Measurements from ENCODE around the gene MAPT.
"Not testable (repeated sequence)": the region's sequence is repeated elsewhere in the genome, so short reads cannot be mapped to it uniquely, and the experiment has no call there.

MAPT gene

DNA sequence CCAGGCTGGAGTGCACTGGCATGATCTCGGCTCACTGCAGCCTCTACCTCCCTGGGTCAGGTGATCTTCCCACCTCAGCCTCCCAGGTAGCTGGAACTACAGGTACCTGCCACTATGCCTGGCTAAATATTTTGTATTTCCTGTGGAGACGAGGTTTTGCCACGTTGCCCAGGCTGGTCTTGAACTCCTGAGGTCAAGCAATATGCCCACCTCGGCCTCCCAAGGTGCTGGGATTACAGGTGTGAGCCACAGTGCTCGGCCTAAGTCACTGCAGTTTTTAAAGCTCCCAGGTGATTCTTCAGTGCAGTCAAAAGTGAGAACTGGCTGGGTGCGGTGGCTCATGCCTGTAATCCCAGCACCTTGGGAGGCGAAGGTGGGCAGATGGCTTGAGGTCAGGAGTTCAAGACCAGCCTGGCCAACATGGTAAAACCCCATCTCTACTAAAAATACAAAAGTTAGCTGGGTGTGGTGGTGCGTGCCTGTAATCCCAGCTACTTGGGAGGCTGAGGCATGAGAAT lies 125.1 kb downstream of the MAPT start:
- not testable (repeated sequence) for DNase-seq

- no peak for DNase-seq
Measured at GRCh38 chr17:46020023-46020761, 125.8 kb downstream of the MAPT start.

GRCh38 chr17:46020998-46021397 lies 126.6 kb downstream of the MAPT start:
- DNase-seq: no peak

DNA sequence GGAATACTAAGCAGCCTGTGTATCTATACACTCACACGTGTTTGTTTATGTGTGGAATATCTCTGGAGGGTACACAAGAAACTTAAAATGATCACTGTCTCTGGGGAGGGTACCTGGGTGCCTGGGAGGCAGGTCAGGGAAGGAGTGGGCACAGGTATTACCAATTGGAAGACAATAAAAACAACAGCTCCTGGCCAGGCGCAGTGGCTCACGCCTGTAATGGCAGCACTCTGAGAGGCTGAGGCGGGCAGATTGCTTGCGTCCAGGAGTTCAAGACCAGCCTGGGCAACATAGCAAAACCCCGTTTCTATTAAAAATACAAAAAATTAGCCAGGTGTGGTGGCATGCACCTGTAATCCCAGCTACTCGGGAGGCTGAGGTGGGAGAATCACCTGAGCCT lies 129.0 kb downstream of the MAPT start:
- DNase-seq: not testable (repeated sequence)

GRCh38 chr17:46023783-46024388 lies 129.5 kb downstream of the MAPT start:
- DNase-seq: no peak

- DNase-seq: no peak
Measured at GRCh38 chr17:46024590-46024989, 130.2 kb downstream of the MAPT start.

DNA sequence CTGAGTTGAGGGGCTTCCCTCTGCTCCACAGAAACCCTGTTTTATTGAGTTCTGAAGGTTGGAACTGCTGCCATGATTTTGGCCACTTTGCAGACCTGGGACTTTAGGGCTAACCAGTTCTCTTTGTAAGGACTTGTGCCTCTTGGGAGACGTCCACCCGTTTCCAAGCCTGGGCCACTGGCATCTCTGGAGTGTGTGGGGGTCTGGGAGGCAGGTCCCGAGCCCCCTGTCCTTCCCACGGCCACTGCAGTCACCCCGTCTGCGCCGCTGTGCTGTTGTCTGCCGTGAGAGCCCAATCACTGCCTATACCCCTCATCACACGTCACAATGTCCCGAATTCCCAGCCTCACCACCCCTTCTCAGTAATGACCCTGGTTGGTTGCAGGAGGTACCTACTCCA lies 130.7 kb downstream of the MAPT start:
- no peak for DNase-seq

GRCh38 chr17:46025510-46026165 lies 131.3 kb downstream of the MAPT start:
- no peak for DNase-seq

DNA sequence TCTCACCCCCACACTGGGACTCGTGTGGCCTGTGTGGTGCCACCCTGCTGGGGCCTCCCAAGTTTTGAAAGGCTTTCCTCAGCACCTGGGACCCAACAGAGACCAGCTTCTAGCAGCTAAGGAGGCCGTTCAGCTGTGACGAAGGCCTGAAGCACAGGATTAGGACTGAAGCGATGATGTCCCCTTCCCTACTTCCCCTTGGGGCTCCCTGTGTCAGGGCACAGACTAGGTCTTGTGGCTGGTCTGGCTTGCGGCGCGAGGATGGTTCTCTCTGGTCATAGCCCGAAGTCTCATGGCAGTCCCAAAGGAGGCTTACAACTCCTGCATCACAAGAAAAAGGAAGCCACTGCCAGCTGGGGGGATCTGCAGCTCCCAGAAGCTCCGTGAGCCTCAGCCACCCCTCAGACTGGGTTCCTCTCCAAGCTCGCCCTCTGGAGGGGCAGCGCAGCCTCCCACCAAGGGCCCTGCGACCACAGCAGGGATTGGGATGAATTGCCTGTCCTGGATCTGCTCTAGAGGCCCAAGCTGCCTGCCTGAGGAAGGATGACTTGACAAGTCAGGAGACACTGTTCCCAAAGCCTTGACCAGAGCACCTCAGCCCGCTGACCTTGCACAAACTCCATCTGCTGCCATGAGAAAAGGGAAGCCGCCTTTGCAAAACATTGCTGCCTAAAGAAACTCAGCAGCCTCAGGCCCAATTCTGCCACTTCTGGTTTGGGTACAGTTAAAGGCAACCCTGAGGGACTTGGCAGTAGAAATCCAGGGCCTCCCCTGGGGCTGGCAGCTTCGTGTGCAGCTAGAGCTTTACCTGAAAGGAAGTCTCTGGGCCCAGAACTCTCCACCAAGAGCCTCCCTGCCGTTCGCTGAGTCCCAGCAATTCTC lies 132.1 kb downstream of the MAPT start:
- DNase-seq: no peak

DNA sequence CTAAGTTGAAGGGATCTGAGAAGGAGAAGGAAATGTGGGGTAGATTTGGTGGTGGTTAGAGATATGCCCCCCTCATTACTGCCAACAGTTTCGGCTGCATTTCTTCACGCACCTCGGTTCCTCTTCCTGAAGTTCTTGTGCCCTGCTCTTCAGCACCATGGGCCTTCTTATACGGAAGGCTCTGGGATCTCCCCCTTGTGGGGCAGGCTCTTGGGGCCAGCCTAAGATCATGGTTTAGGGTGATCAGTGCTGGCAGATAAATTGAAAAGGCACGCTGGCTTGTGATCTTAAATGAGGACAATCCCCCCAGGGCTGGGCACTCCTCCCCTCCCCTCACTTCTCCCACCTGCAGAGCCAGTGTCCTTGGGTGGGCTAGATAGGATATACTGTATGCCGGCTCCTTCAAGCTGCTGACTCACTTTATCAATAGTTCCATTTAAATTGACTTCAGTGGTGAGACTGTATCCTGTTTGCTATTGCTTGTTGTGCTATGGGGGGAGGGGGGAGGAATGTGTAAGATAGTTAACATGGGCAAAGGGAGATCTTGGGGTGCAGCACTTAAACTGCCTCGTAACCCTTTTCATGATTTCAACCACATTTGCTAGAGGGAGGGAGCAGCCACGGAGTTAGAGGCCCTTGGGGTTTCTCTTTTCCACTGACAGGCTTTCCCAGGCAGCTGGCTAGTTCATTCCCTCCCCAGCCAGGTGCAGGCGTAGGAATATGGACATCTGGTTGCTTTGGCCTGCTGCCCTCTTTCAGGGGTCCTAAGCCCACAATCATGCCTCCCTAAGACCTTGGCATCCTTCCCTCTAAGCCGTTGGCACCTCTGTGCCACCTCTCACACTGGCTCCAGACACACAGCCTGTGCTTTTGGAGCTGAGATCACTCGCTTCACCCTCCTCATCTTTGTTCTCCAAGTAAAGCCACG lies 133.0 kb downstream of the MAPT start:
- no peak for DNase-seq

DNA sequence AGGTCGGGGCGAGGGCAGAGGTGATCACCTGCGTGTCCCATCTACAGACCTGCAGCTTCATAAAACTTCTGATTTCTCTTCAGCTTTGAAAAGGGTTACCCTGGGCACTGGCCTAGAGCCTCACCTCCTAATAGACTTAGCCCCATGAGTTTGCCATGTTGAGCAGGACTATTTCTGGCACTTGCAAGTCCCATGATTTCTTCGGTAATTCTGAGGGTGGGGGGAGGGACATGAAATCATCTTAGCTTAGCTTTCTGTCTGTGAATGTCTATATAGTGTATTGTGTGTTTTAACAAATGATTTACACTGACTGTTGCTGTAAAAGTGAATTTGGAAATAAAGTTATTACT lies 133.6 kb downstream of the MAPT start:
- no peak for DNase-seq

- DNase-seq: no peak
Measured at GRCh38 chr17:46028374-46028773, 134.0 kb downstream of the MAPT start.

- no peak for DNase-seq
Measured at GRCh38 chr17:46028981-46029565, 134.7 kb downstream of the MAPT start.

GRCh38 chr17:46029627-46030026 lies 135.3 kb downstream of the MAPT start:
- DNase-seq: no peak

- no peak for DNase-seq
Measured at GRCh38 chr17:46030752-46031151, 136.4 kb downstream of the MAPT start.

DNA sequence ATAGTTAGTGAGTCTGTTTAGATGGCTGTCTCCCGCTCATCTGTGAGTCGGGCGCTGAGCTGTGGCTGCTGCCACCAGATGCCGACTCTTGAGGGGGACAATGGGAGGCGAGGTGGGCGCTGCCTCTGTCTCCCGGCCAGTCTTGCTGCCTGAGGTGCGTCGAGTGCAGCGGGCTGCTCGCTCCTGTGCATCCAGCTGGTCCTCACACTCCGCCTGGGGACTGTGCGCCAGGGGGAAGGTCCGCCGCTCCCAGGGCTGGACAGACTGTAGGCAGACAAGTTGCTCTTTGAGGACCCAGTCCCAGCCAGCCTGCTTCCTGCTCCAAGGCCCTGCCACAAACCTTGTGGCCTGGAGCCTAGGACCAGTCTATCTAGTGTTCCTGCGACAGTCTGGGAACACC lies 137.1 kb downstream of the MAPT start:
- DNase-seq: no peak

GRCh38 chr17:46031920-46032319 lies 137.6 kb downstream of the MAPT start:
- no peak for DNase-seq

GRCh38 chr17:46032909-46033308 lies 138.6 kb downstream of the MAPT start:
- no peak for DNase-seq

- DNase-seq: no peak
Measured at GRCh38 chr17:46033392-46033791, 139.0 kb downstream of the MAPT start.

DNA sequence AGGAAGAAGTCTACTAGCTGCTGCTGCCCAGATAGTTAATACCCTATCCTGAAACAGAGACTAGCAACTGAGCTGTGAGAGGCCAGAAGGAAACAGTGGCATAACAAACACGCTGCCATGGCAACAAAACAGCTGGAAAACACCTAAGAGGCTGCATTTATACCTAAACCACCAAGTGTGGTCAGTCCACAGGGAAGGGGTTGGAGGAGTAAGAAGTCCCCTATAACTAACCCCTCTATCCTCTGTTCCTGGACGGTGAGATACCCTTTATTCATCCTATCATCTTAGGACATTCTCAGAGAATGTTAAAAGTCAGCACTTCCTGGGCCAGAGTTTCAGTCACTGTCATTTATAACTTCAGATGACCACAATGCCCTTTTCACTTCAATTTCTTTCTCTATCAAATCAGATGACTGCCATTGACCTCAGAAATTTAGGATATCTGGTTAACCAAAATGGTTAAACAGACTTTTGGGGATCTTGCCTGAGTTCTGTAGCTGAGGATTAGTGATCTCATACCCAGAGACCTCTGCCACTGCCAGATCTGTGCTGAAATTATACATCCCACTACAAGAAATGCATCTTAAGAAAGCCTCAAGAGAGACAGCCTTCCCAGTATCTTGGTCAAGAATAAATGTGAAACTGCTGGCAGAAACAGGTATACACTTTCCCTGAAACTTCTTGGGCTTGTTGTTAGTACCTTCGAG lies 140.9 kb downstream of the MAPT start:
- no peak for DNase-seq

DNA sequence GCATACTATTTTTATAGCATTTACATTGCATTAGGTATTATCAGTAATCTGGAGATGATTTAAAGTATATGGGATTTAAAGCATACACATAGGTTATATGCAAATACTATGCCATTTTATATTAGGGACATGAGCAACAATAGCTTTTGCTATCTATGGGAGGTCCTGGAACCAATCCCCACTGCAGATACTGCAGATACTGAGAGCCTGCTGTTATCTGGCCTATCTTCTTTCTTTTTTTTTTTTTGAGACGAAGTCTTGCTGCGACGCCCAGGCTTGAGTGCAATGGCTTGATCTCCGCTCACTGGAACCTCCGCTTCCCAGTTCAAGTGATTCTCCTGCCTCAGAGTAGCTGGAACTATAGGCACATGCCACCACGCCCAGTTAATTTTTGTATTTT lies 142.1 kb downstream of the MAPT start:
- DNase-seq: no peak

Data from NCI-H69 (cell line).